ENCODE results near the gene KPTN. TPM values are rescaled to one million over a fixed set of nuclear protein-coding genes. Genes with fewer than 3 reads are reported as not detected.

The KPTN gene
- total and polyA plus RNA-seq, 2 experiments from 2014 or later: 3.1 to 9.6 TPM

DNA sequence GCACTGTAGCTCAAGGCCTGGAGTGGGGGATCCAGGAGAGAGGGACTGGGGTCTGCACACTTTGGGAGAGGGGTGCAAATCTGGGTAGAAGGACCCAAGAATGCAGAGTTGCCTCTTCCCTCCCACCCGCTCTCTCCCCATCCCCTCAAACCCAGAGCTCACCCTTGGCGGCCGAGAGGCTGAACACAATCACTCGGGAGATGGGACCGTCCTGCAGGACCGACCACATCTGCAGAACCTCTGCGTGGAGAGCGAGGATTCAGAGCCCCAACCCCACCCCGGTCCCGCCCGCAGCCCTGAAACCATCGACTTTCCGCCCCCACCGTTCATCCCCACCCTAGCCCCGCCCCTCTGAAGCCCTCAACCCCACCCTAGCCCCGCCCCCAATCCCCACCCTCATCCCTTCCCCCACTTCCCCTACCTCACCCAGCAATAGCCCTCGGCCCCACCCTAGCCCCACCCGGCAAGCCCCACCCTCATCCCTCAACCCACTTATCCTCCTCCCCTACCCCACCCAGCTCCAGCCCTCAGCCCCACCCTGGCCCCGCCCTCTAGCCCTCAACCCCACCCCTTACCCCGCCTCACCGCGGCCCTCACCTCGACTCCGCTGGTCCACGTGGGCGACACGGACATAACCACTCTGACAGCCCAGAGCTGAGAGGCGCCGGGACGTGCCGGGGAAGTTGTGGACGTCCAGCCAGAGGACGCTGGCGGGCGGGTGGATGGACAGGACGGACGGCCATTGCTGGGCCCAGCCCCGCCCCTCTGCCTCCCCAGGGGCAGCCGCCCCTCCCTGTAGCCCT is 4.1 kb downstream of the KPTN start:
- no peak overlapping the region for H3K4me3 ChIP-seq
- H4K20me1 ChIP-seq (ENCODE audit: insufficient read depth): no peaks in the 10 kb centered on the region
- no peaks in the 10 kb centered on the region for H3K79me2 ChIP-seq (ENCODE audit: insufficient read depth)
- in situ Hi-C loops (cut with MboI): no loop called here
- H3K27me3 ChIP-seq (replicated peaks; ENCODE audit: insufficient read depth): no peaks in the 10 kb centered on the region
- H2AFZ ChIP-seq: no peak overlapping the region
- H3K9me3 ChIP-seq (ENCODE audit: low read depth): no peaks in the 10 kb centered on the region
- TF ChIP-seq EZH2phosphoT487 (IDR thresholded peaks at IDR 0.05; ENCODE audit: insufficient read depth, low read depth) (no peak), EZH2 (IDR thresholded peaks at IDR 0.05; ENCODE audit: insufficient read depth, poor library complexity, severe bottlenecking) (no peak)
- H3K9ac ChIP-seq: no peak overlapping the region
- peaks cover 3% of the 10 kb centered on the region; the same call in 1 of the 2 replicates for H3K4me1 ChIP-seq (ENCODE audit: insufficient read depth)
- no peak overlapping the region for H3K27ac ChIP-seq
- H3K36me3 ChIP-seq (ENCODE audit: low read depth): no peaks in the 10 kb centered on the region
- 27 to 37% methylated on average over 17 to 39 of the region's 39 CpGs for WGBS, 2 experiments (ENCODE audit: low coverage in 1 of 2, low lambda C conversion rate in 2 of 2, missing lambda C conversion rate in 2 of 2)
- no peak overlapping the region for H3K4me2 ChIP-seq (ENCODE audit: unreplicated experiment)
- no peak for DNase-seq
- no peaks in the 10 kb centered on the region for H3K9me2 ChIP-seq (ENCODE audit: insufficient read depth)
- 0 out of 2 replicates have a peak, but pooled peaks cover under 1% of the 10 kb centered on the region for H3F3A ChIP-seq (ENCODE audit: insufficient read depth)

DNA sequence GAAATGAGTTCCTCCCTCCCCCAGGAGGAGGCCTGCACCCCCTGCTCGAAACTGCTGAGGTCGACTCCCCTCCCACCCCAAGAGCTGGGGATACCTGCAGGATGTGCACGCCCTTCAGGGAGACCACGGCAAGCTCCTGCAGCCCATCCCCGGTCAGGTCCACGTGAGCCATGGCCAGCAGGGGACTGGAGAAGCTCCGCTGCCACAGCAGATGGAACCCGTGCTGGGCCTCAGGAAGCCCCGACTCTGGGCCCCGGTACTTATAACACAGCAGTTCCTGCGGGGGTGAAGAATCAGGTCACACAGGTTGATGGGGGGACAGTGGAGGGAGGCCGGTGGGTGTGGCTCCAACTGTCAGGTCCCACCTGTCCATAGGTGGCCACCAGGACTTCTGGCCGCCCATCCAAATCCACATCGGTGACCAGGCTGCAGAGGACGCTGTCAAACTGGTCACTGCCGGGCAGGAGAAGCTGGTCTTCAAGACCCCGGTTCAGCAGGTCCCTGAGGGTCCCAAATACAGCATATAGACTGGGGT is 7.5 kb downstream of the KPTN start:
- Histone ChIP-seq H3K9me3 (ENCODE audit: low read depth) (no peaks in the 10 kb centered on the region), H3K4me3 (no peak overlapping the region), H4K20me1 (ENCODE audit: insufficient read depth) (no peaks in the 10 kb centered on the region), H3K27me3 (replicated peaks; ENCODE audit: insufficient read depth) (no peaks in the 10 kb centered on the region; the same call in 1 of the 2 replicates), H3K36me3 (ENCODE audit: low read depth) (no peaks in the 10 kb centered on the region), H3K9ac (no peak overlapping the region), H3K79me2 (ENCODE audit: insufficient read depth) (no peaks in the 10 kb centered on the region), H3K4me2 (ENCODE audit: unreplicated experiment) (no peak overlapping the region), H3K9me2 (ENCODE audit: insufficient read depth) (no peaks in the 10 kb centered on the region), H3F3A (ENCODE audit: insufficient read depth) (no peaks in the 10 kb centered on the region), H3K27ac (no peak overlapping the region), H2AFZ (no peak overlapping the region), H3K4me1 (ENCODE audit: insufficient read depth) (no peaks in the 10 kb centered on the region)
- in situ Hi-C loops (cut with MboI): no loop called here
- WGBS, 2 experiments (ENCODE audit: low coverage in 1 of 2, low lambda C conversion rate in 2 of 2, missing lambda C conversion rate in 2 of 2): 87 to 88% methylated on average over 17 of the region's 17 CpGs
- TF ChIP-seq EZH2 (IDR thresholded peaks at IDR 0.05; ENCODE audit: insufficient read depth, poor library complexity, severe bottlenecking): no peak
- TF ChIP-seq EZH2phosphoT487 (IDR thresholded peaks at IDR 0.05; ENCODE audit: insufficient read depth, low read depth): no peak
- no peak for DNase-seq

DNA sequence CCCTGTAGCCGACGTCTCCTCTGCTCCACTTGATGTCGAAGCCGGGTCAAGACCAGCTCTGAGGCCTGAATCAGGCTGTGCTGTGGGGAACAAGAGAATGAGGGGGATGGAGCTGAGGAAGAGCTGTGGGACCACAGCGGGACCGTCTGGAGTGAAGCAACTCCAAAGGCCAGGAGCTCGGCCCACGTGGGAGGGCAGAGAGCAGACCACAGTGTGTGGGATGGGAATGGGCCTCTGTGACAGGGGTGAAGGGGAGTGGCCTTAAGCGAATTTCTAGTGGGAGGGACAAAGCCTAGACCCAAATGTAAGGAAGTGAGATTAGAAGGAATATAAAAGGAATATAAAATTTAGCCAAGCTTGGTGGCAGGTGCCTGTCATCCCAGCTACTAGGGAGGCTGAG is 8.6 kb downstream of the KPTN start:
- Histone ChIP-seq H3K4me2 (ENCODE audit: unreplicated experiment) (no peak overlapping the region), H3K4me1 (ENCODE audit: insufficient read depth) (no peaks in the 10 kb centered on the region), H3K27me3 (replicated peaks; ENCODE audit: insufficient read depth) (peaks cover 7% of the 10 kb centered on the region), H3K9ac (no peak overlapping the region), H4K20me1 (ENCODE audit: insufficient read depth) (no peaks in the 10 kb centered on the region), H3K27ac (no peak overlapping the region), H3K9me2 (ENCODE audit: insufficient read depth) (no peaks in the 10 kb centered on the region), H3K4me3 (no peak overlapping the region), H3K79me2 (ENCODE audit: insufficient read depth) (no peaks in the 10 kb centered on the region), H3F3A (ENCODE audit: insufficient read depth) (no peaks in the 10 kb centered on the region), H3K9me3 (ENCODE audit: low read depth) (no peaks in the 10 kb centered on the region), H2AFZ (no peak overlapping the region), H3K36me3 (ENCODE audit: low read depth) (no peaks in the 10 kb centered on the region)
- TF ChIP-seq EZH2 (IDR thresholded peaks at IDR 0.05; ENCODE audit: insufficient read depth, poor library complexity, severe bottlenecking) (no peak), EZH2phosphoT487 (IDR thresholded peaks at IDR 0.05; ENCODE audit: insufficient read depth, low read depth) (no peak)
- WGBS, 2 experiments (ENCODE audit: low coverage in 1 of 2, low lambda C conversion rate in 2 of 2, missing lambda C conversion rate in 2 of 2): 81 to 85% methylated on average over 9 of the region's 9 CpGs
- DNase-seq: no peak
- in situ Hi-C loops (cut with MboI): no loop called here

DNA sequence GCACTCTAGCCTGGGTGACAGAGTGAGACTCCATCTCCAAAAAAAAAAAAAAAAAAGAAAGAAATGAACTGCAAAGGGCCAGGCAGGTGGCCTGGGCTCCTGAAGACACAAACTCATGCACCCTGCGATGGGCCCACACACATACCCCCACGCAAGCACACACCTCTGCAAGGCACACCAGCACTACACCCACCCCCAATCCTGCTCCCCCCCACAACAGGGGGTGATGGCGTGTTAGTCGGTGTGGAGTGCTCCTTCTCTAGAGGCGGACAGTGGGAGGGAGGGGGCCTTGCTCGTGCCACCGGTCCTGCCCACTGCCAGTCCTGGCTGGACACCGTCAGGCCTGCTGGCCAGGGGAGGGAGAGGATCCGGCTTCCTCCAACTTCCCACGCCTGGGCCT is 10.7 kb downstream of the KPTN start:
- H3K27ac ChIP-seq: no peak overlapping the region
- peaks cover 28% of the 10 kb centered on the region for H3K27me3 ChIP-seq (replicated peaks; ENCODE audit: insufficient read depth)
- in situ Hi-C loops (cut with MboI): no loop called here
- H3K4me2 ChIP-seq (ENCODE audit: unreplicated experiment): no peak overlapping the region
- WGBS, 2 experiments (ENCODE audit: low coverage in 1 of 2, low lambda C conversion rate in 2 of 2, missing lambda C conversion rate in 2 of 2): 62 to 71% methylated on average over 7 to 10 of the region's 10 CpGs
- no peak for DNase-seq
- no peaks in the 10 kb centered on the region for H3K79me2 ChIP-seq (ENCODE audit: insufficient read depth)
- no peaks in the 10 kb centered on the region for H3K36me3 ChIP-seq (ENCODE audit: low read depth)
- no peaks in the 10 kb centered on the region for H3K9me2 ChIP-seq (ENCODE audit: insufficient read depth)
- no peaks in the 10 kb centered on the region for H3F3A ChIP-seq (ENCODE audit: insufficient read depth)
- H4K20me1 ChIP-seq (ENCODE audit: insufficient read depth): no peaks in the 10 kb centered on the region
- no peak overlapping the region for H3K9ac ChIP-seq
- H3K4me3 ChIP-seq: no peak overlapping the region
- H3K9me3 ChIP-seq (ENCODE audit: low read depth): no peaks in the 10 kb centered on the region
- no peak overlapping the region for H2AFZ ChIP-seq
- no peak for TF ChIP-seq EZH2phosphoT487 (IDR thresholded peaks at IDR 0.05; ENCODE audit: insufficient read depth, low read depth)
- TF ChIP-seq EZH2 (IDR thresholded peaks at IDR 0.05; ENCODE audit: insufficient read depth, poor library complexity, severe bottlenecking): no peak
- no peaks in the 10 kb centered on the region for H3K4me1 ChIP-seq (ENCODE audit: insufficient read depth)
